Stomach (tissue), 9 donors: ENCODE measurements around the gene SIK2. TPM values are rescaled to one million over a fixed set of nuclear protein-coding genes. Genes with fewer than 3 reads are reported as not detected.

ENCODE experiments used
- DNase-seq, 2 donors: peaks; one replicate each; pipeline versions ENCODE4 v3.0.0 to v3.0.0-alpha.2; 2013 to 2019
- H3K27ac ChIP-seq, 5 donors: fragments of 200-600 bp in 4 of 5; sonication (generic) in 4 of 5; one replicate each; pipeline ENCODE4 v1.5.1; 2013 to 2019; ENCODE audit warnings: mild to moderate bottlenecking in 1 of 5, moderate library complexity in 1 of 5
- H3K27me3 ChIP-seq, 3 donors: fragments of 200-600 bp; sonication (generic); one replicate each; pipeline ENCODE4 v1.5.1; 2017 to 2019; ENCODE audit warnings: mixed run types in 1 of 3
- H3K36me3 ChIP-seq, 4 donors: fragments of 200-600 bp; sonication (generic); 1 replicate in 3 of 4; 2 replicates in 1 of 4; pipeline ENCODE4 v1.5.1; 2016 to 2019
- H3K4me1 ChIP-seq, 4 donors: fragments of 200-600 bp; sonication (generic); one replicate each; pipeline ENCODE4 v1.5.1; 2016 to 2019
- H3K4me3 ChIP-seq, 4 donors: fragments of 200-600 bp; sonication (generic) in 3 of 4; one replicate each; pipeline ENCODE4 v1.5.1; 2016 to 2019; ENCODE audit warnings: mild to moderate bottlenecking in 1 of 4
- H3K9me3 ChIP-seq, 4 donors: fragments of 200-600 bp; sonication (generic); one replicate each; pipeline ENCODE4 v1.5.1; 2016 to 2019
- EP300 ChIP-seq: sonication (generic); formaldehyde crosslinking; IDR thresholded peaks from one replicate; pipeline ENCODE4 v1.6.1; 2017; ENCODE audit warnings: antibody characterized with exemption
- POLR2A ChIP-seq, 4 donors: fragments of 450-650 bp; IDR thresholded peaks; one replicate each; pipeline ENCODE4 v1.6.1; 2016; ENCODE audit warnings: antibody characterized with exemption in 4 of 4, control low read depth in 2 of 4, mild to moderate bottlenecking in 1 of 4, moderate library complexity in 1 of 4
- POLR2AphosphoS5 ChIP-seq, 3 donors: sonication (generic); formaldehyde crosslinking; IDR thresholded peaks; one replicate each; pipeline ENCODE4 v1.6.1; 2016; ENCODE audit warnings: antibody characterized with exemption in 3 of 3
- WGBS, 5 donors: extraction: QIAGEN DNeasy Blood & Tissue Kit in 3 of 5; methylation state at CpG; one replicate each; pipeline versions ENCODE4 v1.1.5 to v1.1.7; 2013 to 2018; 5-methylcytosine and 5-hydroxymethylcytosine counted together
- intact Hi-C: fragments of 100-400 bp; cut with DNase I; formaldehyde crosslinking; loops from one replicate; pipeline ENCODE4 v1.15.1; 2023; ENCODE audit warnings: low total_unique reads
- polyA plus RNA-seq, 3 donors: library from polyadenylated mRNA; stranded (reverse); fragments of 200-250 nt; gene quantifications; one replicate each; pipeline ENCODE4 v1.2.3, GENCODE V29; 2013
- total RNA-seq, 5 donors: library from RNA; depleted of rRNA; stranded (reverse); fragments of >200 nt; gene quantifications; one replicate each; pipeline versions ENCODE4 v1.1.0 to v1.2.3, GENCODE V29; 2014 to 2016
- TF ChIP-seq, protein P1 (sequence below), 7 experiments: fragments of 450-650 bp in 4 of 7; fragments of 200-600 bp in 3 of 7; sonication (generic) in 3 of 7; IDR thresholded peaks; one replicate each; pipeline ENCODE4 v1.5.1; 2016 to 2019; ENCODE audit warnings: antibody characterized with exemption in 7 of 7, control low read depth in 2 of 7, mild to moderate bottlenecking in 1 of 7
- donor health status: healthy with polysubstance abuse.
- donor health status: Bipolar disorder and iron deficiency.
- donor health status: healthy.

SIK2 gene
- total and polyA plus RNA-seq, 8 donors: 5.5 to 86.9 (median 18.4) TPM

DNA sequence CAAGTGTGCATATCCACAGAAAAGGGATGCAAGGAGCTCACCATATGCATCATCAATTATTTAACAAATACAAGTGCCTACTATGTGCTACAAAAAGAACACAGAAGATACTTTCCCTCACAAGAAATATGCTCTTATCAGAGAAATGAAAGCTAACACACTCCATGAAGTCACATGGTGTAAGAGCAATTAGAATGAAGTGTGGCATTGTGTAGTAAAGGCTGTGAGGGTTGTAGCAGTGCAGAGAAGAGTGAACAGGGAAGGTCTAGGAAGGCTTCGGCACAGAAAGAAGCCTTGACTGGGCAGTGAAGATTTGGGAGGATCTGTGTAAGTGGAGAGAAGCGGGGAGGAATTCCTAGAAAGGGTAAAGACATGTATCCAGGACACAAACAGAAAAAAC lies 141.5 kb downstream of the SIK2 start:
- intact Hi-C loops: no loop called here
- no peak for DNase-seq
- TF ChIP-seq EP300: no peak
- no peak for TF ChIP-seq POLR2AphosphoS5 (IDR thresholded peaks at IDR 0.05)
- no peak for TF ChIP-seq POLR2A (IDR thresholded peaks at IDR 0.05)
- no peak overlapping the region for H3K27ac ChIP-seq
- H3K4me1 ChIP-seq: peaks cover 0 to 23% (median 11%) of the 10 kb centered on the region in 4 donors
- no peaks in the 10 kb centered on the region for H3K9me3 ChIP-seq
- H3K36me3 ChIP-seq: peaks cover 34 to 96% (median 80%) of the 10 kb centered on the region in 4 donors
- WGBS, 5 donors: 89 to 98% (median 94%) methylated on average over 2 of the region's 2 CpGs
- no peaks in the 10 kb centered on the region for H3K27me3 ChIP-seq
- H3K4me3 ChIP-seq: no peak overlapping the region

DNA sequence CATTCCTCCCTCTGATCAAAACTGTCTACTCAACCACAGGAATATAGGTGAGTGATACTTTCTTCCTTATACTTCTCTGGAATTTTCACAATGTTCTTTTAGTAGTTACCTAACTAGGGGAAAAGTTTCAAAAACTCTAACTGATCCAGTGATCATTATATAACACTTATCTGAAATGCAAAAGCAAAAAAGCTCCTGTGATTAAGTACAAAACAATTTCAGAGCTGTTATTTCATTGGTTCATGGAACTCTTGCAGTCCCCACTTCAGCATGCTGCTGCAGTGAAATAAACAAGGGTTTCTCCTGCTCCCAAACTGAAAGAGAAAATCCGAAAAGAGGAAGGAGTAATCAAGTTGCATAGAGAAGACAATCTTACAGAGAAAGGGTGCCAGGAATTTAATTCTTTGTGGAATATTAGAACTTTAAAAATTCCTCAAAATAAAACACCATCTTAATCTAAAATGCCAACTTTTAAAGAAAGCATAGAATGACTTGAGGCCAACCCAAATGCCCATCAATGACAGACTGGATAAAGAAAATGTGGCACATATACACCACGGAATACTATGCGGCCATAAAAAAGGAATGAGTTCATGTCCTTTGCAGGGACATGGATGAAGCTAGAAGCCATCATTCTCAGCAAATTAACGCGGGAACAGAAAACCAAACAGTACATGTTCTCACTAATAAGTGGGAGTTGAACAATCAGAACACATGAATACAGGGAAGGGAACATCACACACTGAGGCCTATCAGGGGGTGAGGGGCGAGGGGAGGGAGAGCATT lies 143.7 kb downstream of the SIK2 start:
- intact Hi-C loops: no loop called here
- no peaks in the 10 kb centered on the region for H3K27me3 ChIP-seq
- 87 to 95% (median 91%) methylated on average over 6 of the region's 6 CpGs for whole genome bisulfite sequencing, 5 donors
- peak overlapping the region in 3 of 5 donors; percentile 37 to 66 (median 49) for H3K27ac ChIP-seq
- no peak for TF ChIP-seq POLR2AphosphoS5 (IDR thresholded peaks at IDR 0.05)
- TF ChIP-seq EP300: no peak
- no peak for TF ChIP-seq POLR2A (IDR thresholded peaks at IDR 0.05)
- TF ChIP-seq, protein P1, sequence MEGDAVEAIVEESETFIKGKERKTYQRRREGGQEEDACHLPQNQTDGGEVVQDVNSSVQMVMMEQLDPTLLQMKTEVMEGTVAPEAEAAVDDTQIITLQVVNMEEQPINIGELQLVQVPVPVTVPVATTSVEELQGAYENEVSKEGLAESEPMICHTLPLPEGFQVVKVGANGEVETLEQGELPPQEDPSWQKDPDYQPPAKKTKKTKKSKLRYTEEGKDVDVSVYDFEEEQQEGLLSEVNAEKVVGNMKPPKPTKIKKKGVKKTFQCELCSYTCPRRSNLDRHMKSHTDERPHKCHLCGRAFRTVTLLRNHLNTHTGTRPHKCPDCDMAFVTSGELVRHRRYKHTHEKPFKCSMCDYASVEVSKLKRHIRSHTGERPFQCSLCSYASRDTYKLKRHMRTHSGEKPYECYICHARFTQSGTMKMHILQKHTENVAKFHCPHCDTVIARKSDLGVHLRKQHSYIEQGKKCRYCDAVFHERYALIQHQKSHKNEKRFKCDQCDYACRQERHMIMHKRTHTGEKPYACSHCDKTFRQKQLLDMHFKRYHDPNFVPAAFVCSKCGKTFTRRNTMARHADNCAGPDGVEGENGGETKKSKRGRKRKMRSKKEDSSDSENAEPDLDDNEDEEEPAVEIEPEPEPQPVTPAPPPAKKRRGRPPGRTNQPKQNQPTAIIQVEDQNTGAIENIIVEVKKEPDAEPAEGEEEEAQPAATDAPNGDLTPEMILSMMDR (IDR thresholded peaks at IDR 0.05): no peak
- no peak overlapping the region for H3K4me3 ChIP-seq
- H3K36me3 ChIP-seq: peaks cover 36 to 100% (median 92%) of the 10 kb centered on the region in 4 donors
- peaks cover 0 to 22% (median 9%) of the 10 kb centered on the region in 4 donors for H3K4me1 ChIP-seq
- no peak for DNase-seq
- H3K9me3 ChIP-seq: no peaks in the 10 kb centered on the region

DNA sequence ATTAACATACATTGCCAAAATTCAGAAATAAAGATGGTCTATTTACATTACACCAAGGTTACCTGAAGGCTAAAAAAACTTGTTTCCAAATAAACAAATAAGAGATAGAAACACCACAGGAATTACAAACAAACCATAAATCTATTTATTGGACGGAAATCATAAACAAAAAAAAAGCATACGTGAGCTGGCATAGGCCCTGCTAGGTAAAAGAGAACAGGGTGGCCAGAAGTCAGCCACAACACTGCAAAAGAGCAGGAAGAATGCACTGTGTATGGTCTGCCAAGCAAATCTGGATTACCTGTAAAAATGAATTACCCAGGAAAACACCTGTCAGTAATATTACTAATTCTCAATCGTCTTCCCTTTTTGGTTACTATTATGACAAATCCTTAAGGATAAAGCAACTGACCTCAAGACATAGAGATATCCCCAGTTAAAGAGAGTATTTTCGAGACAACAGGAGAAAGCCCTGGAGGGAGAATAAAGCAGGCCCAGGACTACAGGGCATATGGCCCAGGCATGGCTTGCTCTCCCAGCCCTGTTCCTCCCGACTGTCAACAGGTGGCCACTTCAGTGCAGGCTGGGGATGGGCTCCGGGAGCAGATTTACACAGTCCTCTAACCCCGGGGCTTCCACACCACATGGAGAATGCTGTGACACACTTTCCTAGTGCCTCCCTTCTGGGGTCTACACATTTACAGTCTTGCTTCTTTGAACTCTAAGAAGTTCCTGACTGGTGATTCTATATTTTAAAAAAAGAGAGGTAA lies 146.0 kb downstream of the SIK2 start:
- Histone ChIP-seq H3K9me3 (no peaks in the 10 kb centered on the region), H3K4me1 (peaks cover 0 to 22% (median 9%) of the 10 kb centered on the region in 4 donors), H3K27ac (peak overlapping the region in 1 of 5 donors; percentile 9), H3K27me3 (no peaks in the 10 kb centered on the region), H3K4me3 (no peak overlapping the region), H3K36me3 (peaks cover 43 to 100% (median 93%) of the 10 kb centered on the region in 4 donors)
- intact Hi-C loops: no loop called here
- 67 to 76% (median 72%) methylated on average over 7 of the region's 7 CpGs for WGBS, 5 donors
- no peak for DNase-seq
- TF ChIP-seq POLR2A (IDR thresholded peaks at IDR 0.05): no peak
- TF ChIP-seq EP300: no peak
- TF ChIP-seq, protein P1 (IDR thresholded peaks at IDR 0.05): no peak
- no peak for TF ChIP-seq POLR2AphosphoS5 (IDR thresholded peaks at IDR 0.05)

DNA sequence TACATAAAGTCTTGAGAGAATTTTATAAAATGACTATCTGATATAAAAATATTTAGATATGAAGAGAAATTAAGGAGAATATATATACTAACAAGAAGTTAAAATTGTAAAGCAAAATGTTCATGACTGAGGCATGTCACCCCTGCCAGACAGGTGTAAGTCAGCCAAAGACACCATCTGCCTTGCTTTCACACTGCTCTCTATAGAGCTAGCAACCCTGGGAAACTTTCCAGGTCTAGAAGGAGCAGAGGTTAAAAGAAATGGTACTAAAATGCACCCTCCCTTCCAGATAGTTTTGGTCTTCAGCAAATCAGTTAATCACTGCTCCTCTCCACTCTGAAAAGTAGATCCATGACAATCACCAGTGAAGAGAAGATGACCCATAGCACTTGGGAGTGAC lies 147.4 kb downstream of the SIK2 start:
- H3K9me3 ChIP-seq: no peaks in the 10 kb centered on the region
- intact Hi-C loops: no loop called here
- no peaks in the 10 kb centered on the region for H3K27me3 ChIP-seq
- H3K4me1 ChIP-seq: peaks cover 0 to 22% (median 7%) of the 10 kb centered on the region in 4 donors
- peaks cover 35 to 100% (median 95%) of the 10 kb centered on the region in 4 donors for H3K36me3 ChIP-seq
- TF ChIP-seq EP300: no peak
- no peak for TF ChIP-seq POLR2AphosphoS5 (IDR thresholded peaks at IDR 0.05)
- no peak for TF ChIP-seq POLR2A (IDR thresholded peaks at IDR 0.05)
- TF ChIP-seq, protein P1 (IDR thresholded peaks at IDR 0.05): no peak
- no peak for DNase-seq
- H3K27ac ChIP-seq: no peak overlapping the region
- H3K4me3 ChIP-seq: no peak overlapping the region
